Measurements from ENCODE around the gene B3GALT5.

- TF ChIP-seq CTCF (IDR thresholded peaks at IDR 0.05): no peak
- no peak for TF ChIP-seq EP300 (IDR thresholded peaks at IDR 0.05)
- TF ChIP-seq POLR2A (IDR thresholded peaks at IDR 0.05; ENCODE audit: low read depth): no peak
- no peak for TF ChIP-seq POLR2AphosphoS5 (IDR thresholded peaks at IDR 0.05)
Observed at GRCh38 chr21:39661121-39661520, 48.4 kb downstream of the B3GALT5 start.

Measured in esophagus muscularis mucosa (tissue), 4 donors.